Fibroblast of lung (primary cell): Measurements from ENCODE around the gene DLG2.

ENCODE experiments used
- CTCF ChIP-seq, 2 donors: IDR thresholded peaks in 1 of 2; conservative IDR thresholded peaks in 1 of 2; 1 replicate in 1 of 2; 2 replicates in 1 of 2; pipeline ENCODE4 v1.5.1; 2011 to 2012; ENCODE audit warnings: low read length in 2 of 2, control low read depth in 1 of 2, inconsistent platforms in 1 of 2, low read depth in 1 of 2, mild to moderate bottlenecking in 1 of 2
- EZH2 ChIP-seq: IDR thresholded peaks from 2 replicates; pipeline ENCODE4 v1.5.1; 2012; ENCODE audit warnings: low read length, control low read depth, mild to moderate bottlenecking; ENCODE audit errors: missing control alignments

- TF ChIP-seq CTCF (conservative IDR thresholded peaks at IDR 0.05 in 1 of 2, IDR thresholded peaks at IDR 0.05 in 1 of 2; ENCODE audit: low read depth in 1 of 2, low read length in 2 of 2) (no peak), EZH2 (no peak)
Observed at GRCh38 chr11:85673393-85673792, 46.2 kb upstream of the DLG2 start.
